HepG2 (cell line): ENCODE data around the gene OGFR. TPM values are rescaled to one million over a fixed set of nuclear protein-coding genes. Genes with fewer than 3 reads are reported as not detected.

Source experiments
- BHLHE40 ChIP-seq: IDR thresholded peaks from 2 replicates; pipeline ENCODE4 v1.6.1; 2011; ENCODE audit warnings: low read length, improper control_type of control experiment
- ETV5 ChIP-seq: IDR thresholded peaks from 2 replicates; pipeline ENCODE4 v1.6.1; 2018; ENCODE audit warnings: missing biosample characterization, missing genetic modification reagents, inconsistent platforms, borderline replicate concordance
- GLI4 ChIP-seq: sonication (generic); formaldehyde crosslinking; IDR thresholded peaks from 2 replicates; pipeline ENCODE4 v1.5.1; 2020; ENCODE audit warnings: missing genetic modification reagents, mild to moderate bottlenecking, moderate library complexity, borderline replicate concordance
- JUND ChIP-seq: sonication (generic); formaldehyde crosslinking; IDR thresholded peaks from 2 replicates; pipeline ENCODE4 v1.8.0; 2022; ENCODE audit warnings: mild to moderate bottlenecking, missing genetic modification reagents
- MXI1 ChIP-seq: IDR thresholded peaks from 3 replicates; pipeline ENCODE4 v1.6.1; 2012; ENCODE audit warnings: low read depth, low read length, inconsistent platforms, borderline replicate concordance
- SIN3A ChIP-seq: IDR thresholded peaks from 2 replicates; pipeline ENCODE4 v1.6.1; 2011; ENCODE audit warnings: low read depth, mild to moderate bottlenecking, control low read depth, low read length, borderline replicate concordance
- WIZ ChIP-seq: sonication (generic); formaldehyde crosslinking; IDR thresholded peaks from 2 replicates; pipeline ENCODE4 v1.5.1; 2020; ENCODE audit warnings: mild to moderate bottlenecking, missing genetic modification reagents
- YEATS4 ChIP-seq: sonication (generic); formaldehyde crosslinking; IDR thresholded peaks from 2 replicates; pipeline ENCODE4 v1.4.0; 2020; ENCODE audit warnings: missing genetic modification reagents, borderline replicate concordance
- ZNF235 ChIP-seq: sonication (generic); formaldehyde crosslinking; IDR thresholded peaks from 2 replicates; pipeline ENCODE4 v1.8.1; 2023; ENCODE audit warnings: mild to moderate bottlenecking, missing genetic modification reagents, borderline replicate concordance
- ZNF451 ChIP-seq: sonication (generic); formaldehyde crosslinking; IDR thresholded peaks from 2 replicates; pipeline ENCODE4 v1.5.0; 2020; ENCODE audit warnings: mild to moderate bottlenecking, missing genetic modification reagents
- ZNF557 ChIP-seq: sonication (generic); formaldehyde crosslinking; IDR thresholded peaks from 2 replicates; pipeline ENCODE4 v1.4.0; 2020; ENCODE audit warnings: missing genetic modification reagents
- ZSCAN9 ChIP-seq: IDR thresholded peaks from 2 replicates; pipeline ENCODE4 v1.6.1; 2016; ENCODE audit warnings: borderline replicate concordance
- ZXDC ChIP-seq: sonication (generic); formaldehyde crosslinking; IDR thresholded peaks from 2 replicates; pipeline ENCODE4 v1.5.0; 2020; ENCODE audit warnings: mild to moderate bottlenecking, missing genetic modification reagents
- polyA plus RNA-seq, 8 experiments: library from polyadenylated mRNA; depleted of rRNA in 3 of 8; stranded (reverse) in 7 of 8; unstranded in 1 of 8; fragments of >200 nt; fragmentation: Illumina TruSeq in 4 of 8; extraction: Trizol in 4 of 8; gene quantifications; 2 replicates each; pipeline versions ENCODE4 v1.2.1 to v1.2.3, GENCODE V29; 2011 to 2016; ENCODE audit warnings: low read depth in 4 of 8, missing spikeins in 1 of 8, mixed read lengths in 1 of 8; ENCODE audit not compliant: insufficient read depth in 1 of 8
- total RNA-seq, 5 experiments: library from RNA; depleted of rRNA; stranded (reverse); fragments of >200 nt; fragmentation: Illumina TruSeq; extraction: Trizol; gene quantifications; 2 replicates each; pipeline ENCODE4 v1.2.3, GENCODE V29; 2016; ENCODE audit warnings: low read depth in 1 of 5
- TF ChIP-seq, protein P1 (sequence below): IDR thresholded peaks from 2 replicates; pipeline ENCODE4 v1.4.0; 2020; ENCODE audit warnings: mild to moderate bottlenecking, missing genetic modification reagents
- TF ChIP-seq, protein P2 (sequence below): sonication (generic); formaldehyde crosslinking; IDR thresholded peaks from 2 replicates; pipeline ENCODE4 v1.4.0; 2020; ENCODE audit warnings: mild to moderate bottlenecking, missing genetic modification reagents
- TF ChIP-seq, protein P3 (sequence below): IDR thresholded peaks from 2 replicates; pipeline ENCODE4 v1.6.1; 2012; ENCODE audit warnings: low read length, improper control_type of control experiment
- TF ChIP-seq, protein P4 (sequence below): sonication (generic); formaldehyde crosslinking; IDR thresholded peaks from 2 replicates; pipeline ENCODE4 v1.4.0; 2020; ENCODE audit warnings: mild to moderate bottlenecking, missing genetic modification reagents

Gene OGFR
- total and polyA plus RNA-seq, 2 of the 13 experiments (the other 11 are each of a cell fraction or from before 2014, with no cell fraction given), result 47.7 to 81.8 TPM

DNA sequence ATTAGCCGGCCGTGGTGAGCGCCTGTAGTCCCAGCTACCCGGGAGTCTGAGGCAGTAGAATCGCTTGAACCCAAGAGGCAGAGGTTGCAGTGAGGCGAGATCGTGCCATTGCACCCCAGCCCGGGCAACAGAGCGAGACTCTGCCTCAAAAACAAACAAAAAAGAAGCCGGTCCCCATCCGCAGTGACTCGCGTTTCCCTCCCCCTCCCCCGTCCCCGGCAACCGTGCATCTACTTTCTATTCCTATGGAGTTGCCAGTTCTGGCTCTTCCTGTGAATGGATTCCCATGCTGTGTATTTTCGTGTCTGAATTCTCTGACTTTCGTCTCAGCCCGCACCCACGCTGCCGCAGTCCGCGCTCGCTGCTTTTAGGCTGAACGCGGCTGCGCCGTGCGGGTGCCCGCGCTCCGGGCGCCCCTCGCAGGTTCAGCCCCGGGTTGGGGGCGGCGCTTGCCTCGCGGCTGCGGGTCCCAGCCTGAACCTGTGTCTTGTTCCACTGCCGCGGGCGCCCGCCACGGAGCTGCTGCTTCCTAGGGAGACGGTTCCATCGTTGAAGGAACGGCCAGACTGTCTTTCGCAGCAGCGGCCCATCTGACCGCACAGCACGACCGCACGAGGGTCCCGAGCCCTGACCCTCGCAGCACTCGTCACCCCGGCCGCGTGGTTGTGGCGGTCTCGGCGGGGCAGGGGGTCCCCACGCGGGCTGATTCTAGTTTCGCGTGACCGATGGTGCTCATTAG is 9.4 kb upstream of the OGFR start (continued):
- TF ChIP-seq GLI4 (CRISPR knock-in tag) (no peak), ZXDC (no peak), WIZ (CRISPR knock-in tag) (no peak), SIN3A (peak; percentile 62; the same call in 1 of the 2 replicates), ZNF235 (CRISPR knock-in tag) (no peak; the same call in 1 of the 2 replicates), BHLHE40 (no peak), ZNF557 (CRISPR knock-in tag) (no peak; the same call in 1 of the 2 replicates), JUND (CRISPR knock-in tag) (peak; percentile 65; the same call in 1 of the 2 replicates), ETV5 (CRISPR knock-in tag) (peak; percentile 51; the same call in 1 of the 2 replicates), ZNF451 (CRISPR knock-in tag) (no peak; the same call in 1 of the 2 replicates), ZSCAN9 (CRISPR knock-in tag) (peak; percentile 86), MXI1 (peak; percentile 66; the same call in 1 of the 3 replicates), YEATS4 (CRISPR knock-in tag) (peak; percentile 73)
- TF ChIP-seq, protein P1, sequence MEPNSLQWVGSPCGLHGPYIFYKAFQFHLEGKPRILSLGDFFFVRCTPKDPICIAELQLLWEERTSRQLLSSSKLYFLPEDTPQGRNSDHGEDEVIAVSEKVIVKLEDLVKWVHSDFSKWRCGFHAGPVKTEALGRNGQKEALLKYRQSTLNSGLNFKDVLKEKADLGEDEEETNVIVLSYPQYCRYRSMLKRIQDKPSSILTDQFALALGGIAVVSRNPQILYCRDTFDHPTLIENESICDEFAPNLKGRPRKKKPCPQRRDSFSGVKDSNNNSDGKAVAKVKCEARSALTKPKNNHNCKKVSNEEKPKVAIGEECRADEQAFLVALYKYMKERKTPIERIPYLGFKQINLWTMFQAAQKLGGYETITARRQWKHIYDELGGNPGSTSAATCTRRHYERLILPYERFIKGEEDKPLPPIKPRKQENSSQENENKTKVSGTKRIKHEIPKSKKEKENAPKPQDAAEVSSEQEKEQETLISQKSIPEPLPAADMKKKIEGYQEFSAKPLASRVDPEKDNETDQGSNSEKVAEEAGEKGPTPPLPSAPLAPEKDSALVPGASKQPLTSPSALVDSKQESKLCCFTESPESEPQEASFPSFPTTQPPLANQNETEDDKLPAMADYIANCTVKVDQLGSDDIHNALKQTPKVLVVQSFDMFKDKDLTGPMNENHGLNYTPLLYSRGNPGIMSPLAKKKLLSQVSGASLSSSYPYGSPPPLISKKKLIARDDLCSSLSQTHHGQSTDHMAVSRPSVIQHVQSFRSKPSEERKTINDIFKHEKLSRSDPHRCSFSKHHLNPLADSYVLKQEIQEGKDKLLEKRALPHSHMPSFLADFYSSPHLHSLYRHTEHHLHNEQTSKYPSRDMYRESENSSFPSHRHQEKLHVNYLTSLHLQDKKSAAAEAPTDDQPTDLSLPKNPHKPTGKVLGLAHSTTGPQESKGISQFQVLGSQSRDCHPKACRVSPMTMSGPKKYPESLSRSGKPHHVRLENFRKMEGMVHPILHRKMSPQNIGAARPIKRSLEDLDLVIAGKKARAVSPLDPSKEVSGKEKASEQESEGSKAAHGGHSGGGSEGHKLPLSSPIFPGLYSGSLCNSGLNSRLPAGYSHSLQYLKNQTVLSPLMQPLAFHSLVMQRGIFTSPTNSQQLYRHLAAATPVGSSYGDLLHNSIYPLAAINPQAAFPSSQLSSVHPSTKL (CRISPR knock-in tag), result peak; percentile 38; the same call in 1 of the 2 replicates
- TF ChIP-seq, protein P2, sequence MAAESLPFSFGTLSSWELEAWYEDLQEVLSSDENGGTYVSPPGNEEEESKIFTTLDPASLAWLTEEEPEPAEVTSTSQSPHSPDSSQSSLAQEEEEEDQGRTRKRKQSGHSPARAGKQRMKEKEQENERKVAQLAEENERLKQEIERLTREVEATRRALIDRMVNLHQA (CRISPR knock-in tag), result no peak; the same call in 1 of the 2 replicates
- TF ChIP-seq, protein P3, sequence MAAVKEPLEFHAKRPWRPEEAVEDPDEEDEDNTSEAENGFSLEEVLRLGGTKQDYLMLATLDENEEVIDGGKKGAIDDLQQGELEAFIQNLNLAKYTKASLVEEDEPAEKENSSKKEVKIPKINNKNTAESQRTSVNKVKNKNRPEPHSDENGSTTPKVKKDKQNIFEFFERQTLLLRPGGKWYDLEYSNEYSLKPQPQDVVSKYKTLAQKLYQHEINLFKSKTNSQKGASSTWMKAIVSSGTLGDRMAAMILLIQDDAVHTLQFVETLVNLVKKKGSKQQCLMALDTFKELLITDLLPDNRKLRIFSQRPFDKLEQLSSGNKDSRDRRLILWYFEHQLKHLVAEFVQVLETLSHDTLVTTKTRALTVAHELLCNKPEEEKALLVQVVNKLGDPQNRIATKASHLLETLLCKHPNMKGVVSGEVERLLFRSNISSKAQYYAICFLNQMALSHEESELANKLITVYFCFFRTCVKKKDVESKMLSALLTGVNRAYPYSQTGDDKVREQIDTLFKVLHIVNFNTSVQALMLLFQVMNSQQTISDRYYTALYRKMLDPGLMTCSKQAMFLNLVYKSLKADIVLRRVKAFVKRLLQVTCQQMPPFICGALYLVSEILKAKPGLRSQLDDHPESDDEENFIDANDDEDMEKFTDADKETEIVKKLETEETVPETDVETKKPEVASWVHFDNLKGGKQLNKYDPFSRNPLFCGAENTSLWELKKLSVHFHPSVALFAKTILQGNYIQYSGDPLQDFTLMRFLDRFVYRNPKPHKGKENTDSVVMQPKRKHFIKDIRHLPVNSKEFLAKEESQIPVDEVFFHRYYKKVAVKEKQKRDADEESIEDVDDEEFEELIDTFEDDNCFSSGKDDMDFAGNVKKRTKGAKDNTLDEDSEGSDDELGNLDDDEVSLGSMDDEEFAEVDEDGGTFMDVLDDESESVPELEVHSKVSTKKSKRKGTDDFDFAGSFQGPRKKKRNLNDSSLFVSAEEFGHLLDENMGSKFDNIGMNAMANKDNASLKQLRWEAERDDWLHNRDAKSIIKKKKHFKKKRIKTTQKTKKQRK, result no peak
- TF ChIP-seq, protein P4, sequence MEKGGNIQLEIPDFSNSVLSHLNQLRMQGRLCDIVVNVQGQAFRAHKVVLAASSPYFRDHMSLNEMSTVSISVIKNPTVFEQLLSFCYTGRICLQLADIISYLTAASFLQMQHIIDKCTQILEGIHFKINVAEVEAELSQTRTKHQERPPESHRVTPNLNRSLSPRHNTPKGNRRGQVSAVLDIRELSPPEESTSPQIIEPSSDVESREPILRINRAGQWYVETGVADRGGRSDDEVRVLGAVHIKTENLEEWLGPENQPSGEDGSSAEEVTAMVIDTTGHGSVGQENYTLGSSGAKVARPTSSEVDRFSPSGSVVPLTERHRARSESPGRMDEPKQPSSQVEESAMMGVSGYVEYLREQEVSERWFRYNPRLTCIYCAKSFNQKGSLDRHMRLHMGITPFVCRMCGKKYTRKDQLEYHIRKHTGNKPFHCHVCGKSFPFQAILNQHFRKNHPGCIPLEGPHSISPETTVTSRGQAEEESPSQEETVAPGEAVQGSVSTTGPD, result no peak
